ENCODE data around the gene DLG1. TPM values are rescaled to one million over a fixed set of nuclear protein-coding genes. Genes with fewer than 3 reads are reported as not detected.
"Not testable (repeated sequence)": the region's sequence is repeated elsewhere in the genome, so short reads cannot be mapped to it uniquely, and the experiment has no call there.

Gene DLG1
- total RNA-seq, 1 donor from 2014 or later, result 113 TPM

DNA sequence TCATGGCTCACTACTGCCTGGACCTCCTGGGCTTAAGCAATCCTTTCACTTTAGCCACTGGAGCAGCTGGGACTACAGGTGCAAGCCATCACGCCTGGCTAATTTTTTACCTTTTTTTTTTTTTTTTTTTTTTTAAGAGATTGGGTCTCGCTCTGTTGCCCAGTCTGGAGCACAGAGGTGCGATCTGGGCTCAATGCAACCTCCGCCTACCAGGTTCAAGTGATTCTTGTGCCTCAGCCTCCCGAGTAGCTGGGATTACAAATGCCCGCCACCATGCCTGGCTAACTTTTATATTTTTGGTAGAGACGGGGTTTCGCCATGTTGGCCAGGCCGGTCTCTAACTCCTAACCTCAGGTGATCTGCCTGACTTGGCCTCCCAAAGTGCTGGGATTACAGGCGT lies 218.1 kb downstream of the DLG1 start:
- intact Hi-C loops (cut with DNase I), result no loop called here
- DNase-seq (ENCODE audit: low spot score), result no peak

DNA sequence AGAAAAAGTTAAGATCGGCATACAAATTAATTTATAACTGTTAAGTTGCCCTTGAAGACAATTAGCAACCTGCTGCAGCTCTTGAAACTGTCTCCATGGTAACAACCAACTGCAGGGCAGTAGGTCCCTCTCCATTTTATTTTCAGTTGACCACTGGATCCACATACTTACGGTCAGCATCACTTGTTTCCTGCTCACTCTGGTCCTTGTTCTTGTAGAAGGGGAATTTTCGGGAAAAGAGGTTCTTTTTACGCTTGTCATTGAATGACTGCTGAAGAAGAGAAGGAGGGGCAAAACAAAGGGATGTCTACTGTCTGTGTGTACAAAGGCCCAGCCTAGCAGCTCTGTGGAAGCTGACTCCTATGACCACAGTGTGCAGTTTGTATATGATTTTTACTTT lies 222.0 kb downstream of the DLG1 start:
- intact Hi-C loops (cut with DNase I), result no loop called here
- DNase-seq (ENCODE audit: low spot score), result no peak

DNA sequence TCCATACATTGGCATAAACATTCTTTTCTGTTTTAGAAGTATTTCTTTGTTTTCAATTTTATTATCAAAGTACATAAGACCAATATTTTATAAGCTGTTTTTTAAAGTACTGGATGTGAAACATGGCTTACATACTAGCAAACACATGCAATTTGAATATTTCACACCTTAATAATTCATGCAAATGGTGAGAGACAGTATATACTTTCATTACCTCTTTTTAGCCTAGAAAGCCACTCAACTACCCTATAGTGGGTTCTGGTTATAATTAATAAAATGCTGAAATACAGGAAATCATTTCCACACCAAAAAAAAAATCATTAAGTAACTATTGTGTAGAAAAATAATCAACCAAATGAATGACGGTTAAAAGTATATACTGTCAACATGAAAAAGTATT lies 230.3 kb downstream of the DLG1 start:
- no peak for DNase-seq (ENCODE audit: low spot score)
- intact Hi-C loops (cut with DNase I), result no loop called here

DNA sequence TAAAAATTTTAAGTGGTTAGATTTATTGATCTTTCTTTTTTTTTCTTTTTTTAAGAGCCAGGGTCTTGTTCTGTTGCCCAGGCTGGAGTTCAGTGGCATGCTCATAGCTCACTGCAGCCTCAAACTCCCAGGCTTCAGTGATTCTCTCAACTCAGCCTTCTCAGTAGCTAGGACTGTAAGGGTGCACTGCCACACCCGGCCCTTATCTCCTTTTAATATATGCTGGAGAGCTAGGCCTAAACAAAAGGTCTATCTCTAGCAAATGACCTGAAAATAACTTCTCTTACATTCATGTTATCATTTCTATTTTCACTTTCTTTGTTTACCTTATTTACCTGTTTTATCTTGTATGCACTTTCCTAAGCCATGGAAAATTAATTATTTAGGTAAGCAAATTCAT lies 233.6 kb downstream of the DLG1 start:
- intact Hi-C loops (cut with DNase I), result no loop called here
- DNase-seq (ENCODE audit: low spot score), result no peak

GRCh38 chr3:197062446-197062845 lies 236.0 kb downstream of the DLG1 start:
- intact Hi-C loops (cut with DNase I), result no loop called here
- DNase-seq (ENCODE audit: low spot score), result no peak

DNA sequence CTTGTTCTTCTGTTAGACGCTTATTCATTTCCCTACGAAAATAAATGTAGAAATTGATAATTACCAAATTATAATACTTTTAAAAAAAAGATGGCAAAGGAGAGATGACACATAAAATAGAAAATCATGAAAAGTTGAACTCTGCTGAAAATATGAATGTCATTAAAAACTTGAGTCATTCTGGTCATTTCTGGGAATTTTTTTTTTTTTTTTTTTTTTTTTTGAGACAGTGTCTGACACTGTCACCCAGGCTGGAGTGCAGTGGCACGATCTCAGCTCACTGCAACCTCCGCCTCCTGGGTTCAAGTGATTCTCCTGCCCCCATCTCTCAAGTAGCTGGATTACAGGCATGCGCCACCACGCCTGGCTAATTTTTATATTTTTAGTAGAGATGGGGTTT lies 246.8 kb downstream of the DLG1 start:
- intact Hi-C loops (cut with DNase I), result not testable (repeated sequence)

DNA sequence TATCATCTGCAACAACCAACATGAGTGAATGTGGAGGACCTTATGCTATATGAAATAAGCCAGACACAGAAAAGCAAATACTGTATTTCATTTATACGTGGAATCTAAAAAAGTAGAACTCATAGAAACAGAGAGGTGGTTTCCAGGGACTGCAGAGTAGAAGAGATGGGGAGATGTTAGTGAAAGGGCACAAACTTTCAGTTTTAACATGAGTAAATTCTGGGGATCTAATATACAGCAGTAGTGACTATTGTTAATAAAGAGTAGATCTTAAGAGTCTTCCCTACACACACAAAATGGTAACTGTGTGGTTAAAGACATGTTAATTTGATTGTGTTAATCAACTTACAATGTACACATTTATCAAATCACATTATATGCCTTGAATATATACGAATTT lies 247.9 kb downstream of the DLG1 start:
- DNase-seq (ENCODE audit: low spot score), result no peak
- intact Hi-C loops (cut with DNase I), result no loop called here

More for the DNA sequence above, 246.8 kb downstream of the DLG1 start:
- DNase-seq (ENCODE audit: low spot score), result not testable (repeated sequence)

DNA sequence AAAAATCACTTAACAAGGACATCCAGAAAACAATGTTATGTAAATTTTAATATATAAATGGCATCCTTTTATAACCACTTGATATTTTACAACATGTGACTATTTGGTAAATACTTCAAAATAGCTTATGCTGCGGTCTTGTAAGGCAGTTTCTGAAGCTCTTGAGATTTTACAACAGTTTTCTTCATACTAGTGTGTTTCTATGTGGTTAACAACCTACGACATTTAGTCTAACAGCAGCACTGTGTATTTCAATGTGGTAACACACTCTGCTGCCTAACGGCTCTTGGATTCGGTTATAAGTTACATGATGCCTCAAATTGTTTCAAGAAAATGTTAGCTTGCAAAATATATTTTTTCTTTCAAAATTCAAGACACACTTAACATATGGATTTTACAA lies 255.9 kb downstream of the DLG1 start:
- intact Hi-C loops (cut with DNase I), result no loop called here
- no peak for DNase-seq (ENCODE audit: low spot score)

- intact Hi-C loops (cut with DNase I), result no loop called here
- DNase-seq (ENCODE audit: low spot score), result no peak
Observed at GRCh38 chr3:197041875-197042488, 256.4 kb downstream of the DLG1 start.

DNA sequence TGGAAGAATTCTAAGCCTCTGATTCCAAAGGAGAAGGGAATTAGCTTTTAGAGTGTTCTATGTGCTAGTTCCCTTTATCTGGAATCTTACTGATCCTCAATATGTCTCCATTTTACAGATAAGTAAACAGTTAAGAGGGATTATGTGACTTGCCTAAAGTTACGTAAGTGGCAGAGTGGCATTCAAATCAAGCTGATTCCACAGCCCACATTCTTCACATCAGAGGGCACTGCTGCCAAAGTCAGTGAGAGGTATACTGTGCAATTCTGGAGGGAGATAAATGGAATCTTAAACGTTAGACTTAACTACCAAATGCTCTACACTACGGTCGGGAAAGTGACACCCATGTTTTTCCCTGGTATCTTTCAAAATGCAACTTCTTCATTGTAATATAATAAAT lies 257.8 kb downstream of the DLG1 start:
- no peak for DNase-seq (ENCODE audit: low spot score)
- intact Hi-C loops (cut with DNase I), result no loop called here

- intact Hi-C loops (cut with DNase I), result no loop called here
- DNase-seq (ENCODE audit: low spot score), result no peak
Observed at GRCh38 chr3:197038679-197039462, 259.5 kb downstream of the DLG1 start.

GRCh38 chr3:197035577-197035976 lies 262.8 kb downstream of the DLG1 start:
- no peak for DNase-seq (ENCODE audit: low spot score)
- intact Hi-C loops (cut with DNase I), result no loop called here

DNA sequence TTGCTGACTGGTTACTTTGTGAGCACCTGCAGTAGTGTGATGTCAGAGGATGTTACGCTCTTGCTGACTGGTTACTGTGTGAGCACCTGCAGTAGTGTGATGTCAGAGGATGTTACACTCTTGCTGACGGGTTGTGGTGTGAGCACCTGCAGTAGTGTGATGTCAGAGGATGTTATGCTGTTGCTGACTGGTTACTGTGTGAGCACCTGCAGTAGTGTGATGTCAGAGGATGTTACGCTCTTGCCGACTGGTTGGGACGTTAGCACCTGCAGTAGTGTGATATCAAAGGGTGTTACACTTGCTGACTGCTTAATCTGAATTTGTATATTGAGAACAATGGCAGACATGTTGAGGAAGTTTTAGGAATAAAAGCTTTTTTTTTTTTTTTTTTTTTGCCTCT lies 263.6 kb downstream of the DLG1 start:
- DNase-seq (ENCODE audit: low spot score), result not testable (repeated sequence)
- intact Hi-C loops (cut with DNase I), result loop anchor here (5.0 kb wide), 1 partner anchor 318 kb away; no protein-coding TSS in a partner anchor

DNA sequence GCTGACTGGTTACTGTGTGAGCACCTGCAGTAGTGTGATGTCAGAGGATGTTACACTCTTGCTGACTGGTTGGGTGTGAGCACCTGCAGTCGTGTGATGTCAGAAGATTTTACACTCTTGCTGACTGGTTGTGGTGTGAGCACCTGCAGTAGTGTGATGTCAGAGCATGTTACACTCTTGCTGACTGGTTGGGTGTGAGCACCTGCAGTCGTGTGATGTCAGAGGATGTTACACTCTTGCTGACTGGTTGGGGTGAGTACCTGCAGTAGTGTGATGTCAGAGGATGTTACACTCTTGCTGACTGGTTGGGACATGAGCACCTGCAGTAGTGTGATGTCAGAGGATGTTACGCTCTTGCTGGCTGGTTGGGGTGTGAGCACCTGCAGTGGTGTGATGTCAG lies 264.6 kb downstream of the DLG1 start:
- DNase-seq (ENCODE audit: low spot score), result not testable (repeated sequence)
- intact Hi-C loops (cut with DNase I), result loop anchor here (5.0 kb wide), 1 partner anchor 319 kb away; no protein-coding TSS in a partner anchor

- intact Hi-C loops (cut with DNase I), result loop anchor here (5.0 kb wide), 1 partner anchor 321 kb away; no protein-coding TSS in a partner anchor
Observed at GRCh38 chr3:197031315-197032285, 266.8 kb downstream of the DLG1 start.

GRCh38 chr3:197030379-197031314 lies 267.8 kb downstream of the DLG1 start:
- peak; percentile 63 for DNase-seq (ENCODE audit: low spot score)
- intact Hi-C loops (cut with DNase I), result loop anchor here (5.0 kb wide), 1 partner anchor 322 kb away; no protein-coding TSS in a partner anchor

More at GRCh38 chr3:197031315-197032285, 266.8 kb downstream of the DLG1 start:
- no peak for DNase-seq (ENCODE audit: low spot score)

DNA sequence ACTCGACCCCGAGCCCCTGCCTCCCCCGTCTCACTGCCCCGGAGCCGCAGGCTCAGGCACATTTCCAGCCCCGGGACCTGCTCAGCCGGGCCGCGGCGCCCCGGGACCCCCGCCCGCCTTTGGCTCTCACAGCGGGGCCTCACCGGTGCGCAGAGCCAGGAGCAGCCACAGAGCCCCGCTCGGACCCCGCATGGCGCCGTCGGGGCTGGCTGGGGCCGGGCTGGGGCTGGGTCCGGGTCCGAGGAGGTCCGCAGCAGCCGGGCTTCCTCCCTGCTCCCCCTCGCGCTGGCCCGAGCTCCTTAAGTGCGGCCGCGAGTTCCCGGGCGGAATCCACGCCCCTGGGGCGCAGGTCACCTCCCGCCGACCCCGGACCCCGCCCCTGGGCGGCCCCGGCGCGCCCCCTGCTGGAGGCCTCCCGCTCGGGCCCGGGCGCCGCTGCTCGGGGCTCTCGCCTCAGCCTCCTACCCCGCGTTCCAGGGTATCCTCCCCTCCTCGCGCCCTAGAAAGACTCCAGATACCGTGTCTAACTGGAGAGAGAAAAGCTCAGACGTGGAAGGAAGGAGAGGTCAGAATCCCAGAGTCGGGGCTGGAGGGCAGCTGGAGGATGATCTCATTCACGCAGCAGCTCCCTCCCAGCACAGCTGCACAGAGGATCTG lies 268.8 kb downstream of the DLG1 start, which contains the start of gene MELTF:
MELTF (minus strand) TSS at position 307 of the 657 bp plus-strand sequence; CDS start at position 192, 115 bp downstream.
- intact Hi-C loops (cut with DNase I), result loop anchor here (5.0 kb wide), 1 partner anchor 323 kb away; no protein-coding TSS in a partner anchor
- peak; percentile 80 for DNase-seq (ENCODE audit: low spot score)

All from cardiac septum (tissue), 1 donor.